ENCODE data around the gene EVC2.

GRCh38 chr4:5592272-5592671 is 116.1 kb downstream of the EVC2 start:
- no peak for TF ChIP-seq CTCF (IDR thresholded peaks at IDR 0.05)
- TF ChIP-seq EZH2 (IDR thresholded peaks at IDR 0.05; ENCODE audit: borderline replicate concordance, insufficient read depth, low read depth, low read length, poor library complexity, severe bottlenecking): no peak
